SK-N-SH (cell line): ENCODE measurements around the gene RNASE1. TPM values are rescaled to one million over a fixed set of nuclear protein-coding genes. Genes with fewer than 3 reads are reported as not detected.

Experiments
- CTCF ChIA-PET: fragments of 300-600, 350-600 bp; formaldehyde crosslinking; extraction: SDS; loops from one replicate; lab custom pipeline; 2021; lab: Yijun Ruan, JAX
- POLR2A ChIA-PET: fragments of 350-600 bp; sonication (Branson Sonifier 250); formaldehyde crosslinking; extraction: SDS; loops from one replicate; lab custom pipeline; 2020; ENCODE audit warnings: antibody characterized with exemption, inconsistent platforms; lab: Yijun Ruan, JAX
- DNase-seq: peaks from one replicate; pipeline ENCODE4 v3.0.0; 2012
- H2AFZ ChIP-seq: fragments of 200-600 bp; sonication (generic); 2 replicates; pipeline ENCODE4 v1.8.1; 2016; ENCODE audit warnings: antibody characterized with exemption, mild to moderate bottlenecking, low read depth
- H3F3A ChIP-seq: fragments of 200-600 bp; sonication (generic); replicated peaks from 2 replicates; pipeline ENCODE3; 2016; ENCODE audit warnings: antibody characterized with exemption, mild to moderate bottlenecking; ENCODE audit not compliant: insufficient read depth
- H3K27ac ChIP-seq, 2 experiments: fragments of 200-500 bp in 1 of 2; fragments of 200-600 bp in 1 of 2; sonication (Bioruptor generic) in 1 of 2; sonication (generic), shearing (Covaris generic) in 1 of 2; 2 replicates each; pipeline versions ENCODE4 v1.5.1 to v1.6.1; 2014 to 2016; ENCODE audit warnings: low read depth in 2 of 2, inconsistent platforms in 1 of 2, low read length in 1 of 2, mild to moderate bottlenecking in 1 of 2, mixed read lengths in 1 of 2
- H3K27me3 ChIP-seq: fragments of 200-600 bp; sonication (generic), shearing (Covaris generic); 2 replicates; pipeline ENCODE4 v1.6.1; 2016; ENCODE audit warnings: mixed run types; ENCODE audit not compliant: insufficient read depth
- H3K36me3 ChIP-seq, 2 experiments: fragments of 200-500 bp in 1 of 2; fragments of 200-600 bp in 1 of 2; sonication (Bioruptor generic) in 1 of 2; sonication (generic) in 1 of 2; replicated peaks in 1 of 2; 2 replicates each; pipeline versions ENCODE3 to v1.5.1; 2014 to 2016; ENCODE audit warnings: low read length in 1 of 2, mild to moderate bottlenecking in 1 of 2; ENCODE audit not compliant: insufficient read depth in 2 of 2, control insufficient read depth in 1 of 2
- H3K4me1 ChIP-seq, 2 experiments: fragments of 200-500 bp in 1 of 2; fragments of 200-600 bp in 1 of 2; sonication (Bioruptor generic) in 1 of 2; sonication (generic), shearing (Covaris generic) in 1 of 2; 2 replicates each; pipeline versions ENCODE4 v1.5.1 to v1.6.1; 2014 to 2016; ENCODE audit warnings: low read depth in 1 of 2, low read length in 1 of 2, mixed run types in 1 of 2; ENCODE audit not compliant: insufficient read depth in 2 of 2, control insufficient read depth in 1 of 2
- H3K4me2 ChIP-seq: fragments of 200-600 bp; sonication (generic), shearing (Covaris generic); 2 replicates; pipeline ENCODE4 v1.6.1; 2017; ENCODE audit warnings: mixed run types
- H3K4me3 ChIP-seq, 2 experiments: fragments of 200-500 bp in 1 of 2; fragments of 200-600 bp in 1 of 2; sonication (Bioruptor generic) in 1 of 2; sonication (generic), shearing (Covaris generic) in 1 of 2; 2 replicates each; pipeline versions ENCODE4 v1.5.1 to v1.8.1; 2014 to 2016; ENCODE audit warnings: low read depth in 2 of 2, inconsistent platforms in 1 of 2, low read length in 1 of 2, mild to moderate bottlenecking in 1 of 2, mixed read lengths in 1 of 2, moderate library complexity in 1 of 2
- H3K79me2 ChIP-seq: fragments of 200-600 bp; sonication (generic); 2 replicates; pipeline ENCODE4 v1.8.1; 2017; ENCODE audit warnings: mild to moderate bottlenecking; ENCODE audit not compliant: insufficient read depth
- H3K9ac ChIP-seq: fragments of 200-600 bp; sonication (generic); 2 replicates; pipeline ENCODE4 v1.6.1; 2017; ENCODE audit warnings: mixed run types
- H3K9me2 ChIP-seq: fragments of 200-600 bp; sonication (generic); 2 replicates; pipeline ENCODE4 v1.6.1; 2017; ENCODE audit warnings: mixed run types
- H3K9me3 ChIP-seq: fragments of 200-600 bp; sonication (generic); 2 replicates; pipeline ENCODE4 v1.6.1; 2017; ENCODE audit warnings: mixed run types, mild to moderate bottlenecking, moderate library complexity
- H4K20me1 ChIP-seq: fragments of 200-600 bp; sonication (generic); 2 replicates; pipeline ENCODE4 v1.6.1; 2017; ENCODE audit warnings: mild to moderate bottlenecking, mixed run types; ENCODE audit not compliant: insufficient read depth
- ELF1 ChIP-seq: IDR thresholded peaks from 2 replicates; pipeline ENCODE4 v1.4.0; 2012
- EP300 ChIP-seq, 2 experiments: IDR thresholded peaks; 2 replicates each; pipeline versions ENCODE4 v1.4.0 to v1.6.1; 2012; ENCODE audit warnings: borderline replicate concordance in 1 of 2, low read depth in 1 of 2, low read length in 1 of 2
- FOXJ3 ChIP-seq: sonication (generic); formaldehyde crosslinking; IDR thresholded peaks from 2 replicates; pipeline ENCODE4 v1.5.1; 2020; ENCODE audit warnings: mild to moderate bottlenecking, missing genetic modification reagents
- GABPA ChIP-seq: IDR thresholded peaks from 2 replicates; pipeline ENCODE4 v1.4.0; 2012; ENCODE audit warnings: low read depth, mild to moderate bottlenecking
- GATA2 ChIP-seq: sonication (generic); formaldehyde crosslinking; IDR thresholded peaks from 2 replicates; pipeline ENCODE4 v1.5.0; 2020; ENCODE audit warnings: mild to moderate bottlenecking, missing genetic modification reagents
- JUND ChIP-seq: IDR thresholded peaks from 2 replicates; pipeline ENCODE4 v1.4.0; 2012
- NFIC ChIP-seq: IDR thresholded peaks from 2 replicates; pipeline ENCODE4 v1.4.0; 2012; ENCODE audit warnings: borderline replicate concordance
- RAD21 ChIP-seq: IDR thresholded peaks from 2 replicates; pipeline ENCODE4 v1.6.1; 2012; ENCODE audit warnings: mild to moderate bottlenecking, low read length
- REST ChIP-seq: IDR thresholded peaks from 2 replicates; pipeline ENCODE4 v1.6.1; 2012; ENCODE audit warnings: mild to moderate bottlenecking, low read depth, low read length, moderate library complexity
- RFX5 ChIP-seq: IDR thresholded peaks from 2 replicates; pipeline ENCODE4 v1.6.1; 2012; ENCODE audit warnings: mild to moderate bottlenecking, improper control_type of control experiment, low read length
- SMC3 ChIP-seq: IDR thresholded peaks from 2 replicates; pipeline ENCODE4 v1.6.1; 2012; ENCODE audit warnings: low read depth, low read length, improper control_type of control experiment
- TCF12 ChIP-seq: IDR thresholded peaks from 2 replicates; pipeline ENCODE4 v1.4.0; 2012
- USF1 ChIP-seq: IDR thresholded peaks from 2 replicates; pipeline ENCODE4 v1.4.0; 2012; ENCODE audit warnings: low read depth, borderline replicate concordance
- YY1 ChIP-seq: IDR thresholded peaks from 2 replicates; pipeline ENCODE4 v1.4.0; 2012; ENCODE audit warnings: low read depth, mild to moderate bottlenecking
- ZBTB33 ChIP-seq: IDR thresholded peaks from 2 replicates; pipeline ENCODE4 v1.4.0; 2012; ENCODE audit warnings: low read depth, borderline replicate concordance
- WGBS: methylation state at CpG from one replicate; pipeline ENCODE4 v1.1.6; 2017; ENCODE audit warnings: low lambda C conversion rate; 5-methylcytosine and 5-hydroxymethylcytosine counted together
- polyA plus RNA-seq, 3 experiments: library from polyadenylated mRNA; depleted of rRNA; stranded (reverse); fragments of >200 nt; gene quantifications; 2 replicates each; pipeline ENCODE4 v1.2.3, GENCODE V29; 2012

The RNASE1 gene
- not detected in 2 replicates for polyA plus RNA-seq (2012; rRNA removed)
- not detected in 2 replicates for polyA plus RNA-seq (2012; cell fraction: cytosol; rRNA removed)
- polyA plus RNA-seq (2012; cell fraction: nucleus; rRNA removed), result not detected in 2 replicates

- ChIA-PET POLR2A (no interaction called here), CTCF (no interaction called here)
- no peak within 1 kb of the TSS for H3K4me2 ChIP-seq
- no peaks in the 10 kb centered on the region for H3K4me1 ChIP-seq
- no peaks in the 10 kb centered on the region for H3K79me2 ChIP-seq
- no peak within 1 kb of the TSS for H3K4me3 ChIP-seq
- H3F3A ChIP-seq, result no peaks in the 10 kb centered on the region
- no peaks in the 10 kb centered on the region for H3K9me2 ChIP-seq
- no peak within 1 kb of the TSS for H2AFZ ChIP-seq
- H3K27me3 ChIP-seq, result peaks cover 71% of the 10 kb centered on the region
- no peak for TF ChIP-seq ELF1
- TF ChIP-seq GATA2 (CRISPR knock-in tag), result no peak
- no peak for TF ChIP-seq GABPA
- no peak for TF ChIP-seq RFX5
- no peak for TF ChIP-seq NFIC
- TF ChIP-seq FOXJ3 (CRISPR knock-in tag), result no peak
- no peak for TF ChIP-seq JUND
- no peak within 1 kb of the TSS for H3K9ac ChIP-seq
- H3K36me3 ChIP-seq, result no peaks in the 10 kb centered on the region
- no peaks in the 10 kb centered on the region for H3K9me3 ChIP-seq
- H3K27ac ChIP-seq, result no peak within 1 kb of the TSS
- no peak for DNase-seq
- no peaks in the 10 kb centered on the region for H4K20me1 ChIP-seq
- 4% methylated on average over 10 of the region's 11 CpGs for WGBS
Measured at GRCh38 chr14:20802341-20803084, at the start of gene RNASE1. RNASE1 (minus strand) TSS chr14:20802844; CDS start chr14:20802068, 776 bp downstream.

GRCh38 chr14:20848955-20849570 is 46.4 kb upstream of the RNASE1 start:
- Histone ChIP-seq H3K9ac (no peak overlapping the region), H3K27me3 (peaks cover 55% of the 10 kb centered on the region; the same call in 1 of the 2 replicates), H3K79me2 (no peaks in the 10 kb centered on the region), H3F3A (no peaks in the 10 kb centered on the region), H3K36me3 (no peaks in the 10 kb centered on the region), H3K27ac (no peak overlapping the region), H3K9me3 (no peaks in the 10 kb centered on the region; the same call in 1 of the 2 replicates), H3K4me1 (no peaks in the 10 kb centered on the region), H2AFZ (no peak overlapping the region), H3K9me2 (no peaks in the 10 kb centered on the region), H4K20me1 (no peaks in the 10 kb centered on the region), H3K4me2 (no peak overlapping the region), H3K4me3 (no peak overlapping the region)
- ChIA-PET POLR2A (no interaction called here), CTCF (interaction anchor here (1.0 to 2.1 kb wide), 3 partner anchors 8 to 122 kb away, joined by 3 to 11 read pairs (median 4); no protein-coding TSS in a partner anchor)
- DNase-seq, result no peak
- 4% methylated on average over 4 of the region's 4 CpGs for WGBS
- no peak for TF ChIP-seq REST
- no peak for TF ChIP-seq RAD21
- no peak for TF ChIP-seq YY1
- TF ChIP-seq ZBTB33, result no peak
- no peak for TF ChIP-seq SMC3
- TF ChIP-seq USF1, result no peak
- no peak for TF ChIP-seq JUND
- no peak for TF ChIP-seq TCF12
- no peak for TF ChIP-seq EP300 (IDR thresholded peaks at IDR 0.05; ENCODE audit: borderline replicate concordance in 1 of 2, low read depth in 1 of 2, low read length in 1 of 2)
